Activated CD8-positive, alpha-beta memory T cell treated with anti-CD3 and anti-CD28 coated beads, Interleukin-2, amount 50 U/mL, for 24 hours (primary cell): ENCODE data around the gene DES.

Experiments
- DNase-seq: peaks from one replicate; pipeline ENCODE4 v3.0.0-alpha.2; 2020; ENCODE audit errors: extremely low read depth

DES gene

GRCh38 chr2:219472629-219473187, 54.5 kb downstream of the DES start:
- DNase-seq = no peak

GRCh38 chr2:219473511-219473910, 55.3 kb downstream of the DES start:
- DNase-seq = no peak

DNA sequence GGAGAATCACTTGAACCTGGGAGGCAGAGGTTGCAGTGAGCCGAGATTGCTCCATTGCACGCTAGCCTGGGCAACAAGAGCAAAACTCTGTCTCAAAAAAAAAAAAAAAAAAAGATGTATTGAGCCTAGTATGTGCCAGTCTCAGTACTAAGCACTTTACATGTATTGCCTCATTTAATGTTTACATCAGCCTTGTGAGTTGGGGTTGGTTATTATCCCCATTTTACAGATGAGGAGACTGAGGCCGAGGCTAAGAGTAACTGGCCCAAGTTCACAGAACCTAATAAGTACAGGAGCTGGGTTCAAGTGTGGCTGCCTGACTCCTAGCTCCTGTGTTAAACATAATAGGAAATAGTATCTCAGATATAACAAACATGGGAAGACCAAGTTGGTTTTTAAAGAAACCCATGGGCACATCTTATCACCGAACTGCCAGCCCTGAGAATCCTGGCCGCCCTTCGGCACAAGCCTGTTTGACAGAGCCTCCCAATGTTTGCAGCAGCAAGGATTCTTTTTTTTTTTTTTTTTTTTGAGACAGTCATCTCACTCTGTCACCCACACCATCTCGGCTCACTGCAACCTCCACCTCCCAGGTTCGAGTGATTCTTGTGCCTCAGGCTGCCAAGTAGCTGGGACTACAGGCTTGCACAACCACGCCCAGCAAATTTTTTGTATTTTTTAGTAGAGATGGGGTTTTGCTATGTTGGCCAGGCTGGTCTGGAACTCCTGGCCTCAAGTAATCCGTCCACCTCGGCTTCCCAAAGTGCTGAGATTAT, 56.3 kb downstream of the DES start:
- no peak for DNase-seq

- no peak for DNase-seq
These were observed 57.1 kb downstream of the DES start for GRCh38 chr2:219475278-219475677.

GRCh38 chr2:219475697-219476651, 57.8 kb downstream of the DES start:
- DNase-seq = no peak
